ENCODE results near the gene LAMC2.

DNA sequence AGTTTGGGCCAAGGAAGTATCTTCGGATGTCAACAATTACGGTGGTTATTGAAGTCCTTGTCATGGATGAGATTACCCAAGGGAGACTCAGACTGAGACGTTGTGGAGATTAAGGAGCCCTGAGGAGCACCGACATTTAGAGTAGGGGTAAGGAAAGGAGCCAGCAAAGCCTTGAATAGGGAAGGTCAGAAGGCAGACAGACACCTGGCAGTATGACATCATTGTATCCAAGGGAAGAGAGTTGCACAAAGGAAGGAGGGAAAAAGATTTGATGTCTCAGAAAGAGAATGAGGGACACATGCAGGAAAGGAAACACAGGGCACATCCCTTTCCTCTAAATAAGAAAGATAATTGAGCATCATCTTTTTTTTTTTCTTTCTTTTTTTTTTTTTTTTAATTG, 11.7 kb downstream of the LAMC2 start:
- TF ChIP-seq, protein P1, sequence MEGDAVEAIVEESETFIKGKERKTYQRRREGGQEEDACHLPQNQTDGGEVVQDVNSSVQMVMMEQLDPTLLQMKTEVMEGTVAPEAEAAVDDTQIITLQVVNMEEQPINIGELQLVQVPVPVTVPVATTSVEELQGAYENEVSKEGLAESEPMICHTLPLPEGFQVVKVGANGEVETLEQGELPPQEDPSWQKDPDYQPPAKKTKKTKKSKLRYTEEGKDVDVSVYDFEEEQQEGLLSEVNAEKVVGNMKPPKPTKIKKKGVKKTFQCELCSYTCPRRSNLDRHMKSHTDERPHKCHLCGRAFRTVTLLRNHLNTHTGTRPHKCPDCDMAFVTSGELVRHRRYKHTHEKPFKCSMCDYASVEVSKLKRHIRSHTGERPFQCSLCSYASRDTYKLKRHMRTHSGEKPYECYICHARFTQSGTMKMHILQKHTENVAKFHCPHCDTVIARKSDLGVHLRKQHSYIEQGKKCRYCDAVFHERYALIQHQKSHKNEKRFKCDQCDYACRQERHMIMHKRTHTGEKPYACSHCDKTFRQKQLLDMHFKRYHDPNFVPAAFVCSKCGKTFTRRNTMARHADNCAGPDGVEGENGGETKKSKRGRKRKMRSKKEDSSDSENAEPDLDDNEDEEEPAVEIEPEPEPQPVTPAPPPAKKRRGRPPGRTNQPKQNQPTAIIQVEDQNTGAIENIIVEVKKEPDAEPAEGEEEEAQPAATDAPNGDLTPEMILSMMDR (IDR thresholded peaks at IDR 0.05; ENCODE audit: borderline replicate concordance, extremely low read depth, low read length, poor library complexity, severe bottlenecking) = no peak
- TF ChIP-seq EZH2 (IDR thresholded peaks at IDR 0.05; ENCODE audit: borderline replicate concordance, low read depth, low read length, severe bottlenecking) = no peak
